Measurements from ENCODE around the gene EIF4G2. TPM values are rescaled to one million over a fixed set of nuclear protein-coding genes. Genes with fewer than 3 reads are reported as not detected.

Gene EIF4G2
- total and polyA plus RNA-seq, 2 of the 8 experiments (the other 6 are each of a cell fraction or from before 2014, with no cell fraction given) = 438 to 964 TPM

GRCh38 chr11:10762185-10762584 lies 46.5 kb downstream of the EIF4G2 start (continued):
- no peak for TF ChIP-seq ATF3 (IDR thresholded peaks at IDR 0.05; ENCODE audit: insufficient read depth, low read depth, low read length)
- no peak for TF ChIP-seq TBP (IDR thresholded peaks at IDR 0.05; ENCODE audit: low read depth, low read length)
- no peak for TF ChIP-seq HDAC6 (IDR thresholded peaks at IDR 0.05; ENCODE audit: low read depth, low read length)

All from H1 (cell line).